ENCODE data around the gene AZGP1. TPM values are rescaled to one million over a fixed set of nuclear protein-coding genes. Genes with fewer than 3 reads are reported as not detected.

The AZGP1 gene
- polyA plus RNA-seq, 1 of the 3 experiments (the other 2 are of a cell fraction) = not detected

DNA sequence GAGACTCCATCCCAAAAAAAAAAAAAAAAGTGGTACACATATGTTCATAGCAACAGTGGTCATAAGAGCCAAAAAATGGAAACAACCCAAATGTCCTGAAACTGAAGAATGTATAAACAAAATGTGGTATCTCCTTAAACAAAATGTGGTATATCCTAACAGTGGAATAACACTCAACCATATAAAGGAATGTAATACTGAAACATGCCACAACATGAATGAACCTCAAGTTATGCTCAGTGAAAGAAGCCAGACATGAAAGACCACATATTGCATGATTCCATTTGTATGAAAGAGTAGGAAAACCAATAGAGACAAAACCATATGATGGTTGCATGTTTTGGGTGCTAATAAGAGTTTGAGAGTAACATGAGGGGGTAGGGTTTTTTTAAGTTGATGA, 49.5 kb downstream of the AZGP1 start:
- ChIA-PET CTCF (no interaction called here), POLR2A (no interaction called here)
- Histone ChIP-seq H4K20me1 (ENCODE audit: insufficient read depth) (no peaks in the 10 kb centered on the region), H3K36me3 (replicated peaks in 1 of 2; ENCODE audit: control insufficient read depth in 1 of 2, insufficient read depth in 2 of 2, low read length in 1 of 2) (no peaks in the 10 kb centered on the region), H3K9ac (no peak overlapping the region), H3K4me3 (ENCODE audit: low read depth in 2 of 2, low read length in 1 of 2) (no peak overlapping the region), H3K9me3 (no peaks in the 10 kb centered on the region), H3K27ac (ENCODE audit: low read depth in 2 of 2, low read length in 1 of 2) (no peak overlapping the region), H3K4me1 (ENCODE audit: control insufficient read depth in 1 of 2, insufficient read depth in 2 of 2, low read depth in 1 of 2, low read length in 1 of 2) (peaks cover 0 to 5% of the 10 kb centered on the region in 2 experiments; a peak in 1 of 4 replicates), H3F3A (replicated peaks; ENCODE audit: insufficient read depth) (no peaks in the 10 kb centered on the region), H3K4me2 (no peak overlapping the region), H3K27me3 (ENCODE audit: insufficient read depth) (peaks cover 33% of the 10 kb centered on the region; the same call in 1 of the 2 replicates), H3K9me2 (no peaks in the 10 kb centered on the region), H2AFZ (ENCODE audit: low read depth) (no peak overlapping the region), H3K79me2 (ENCODE audit: insufficient read depth) (no peaks in the 10 kb centered on the region)
- TF ChIP-seq YY1 (IDR thresholded peaks at IDR 0.05; ENCODE audit: low read depth) = no peak
- TF ChIP-seq, protein P1, sequence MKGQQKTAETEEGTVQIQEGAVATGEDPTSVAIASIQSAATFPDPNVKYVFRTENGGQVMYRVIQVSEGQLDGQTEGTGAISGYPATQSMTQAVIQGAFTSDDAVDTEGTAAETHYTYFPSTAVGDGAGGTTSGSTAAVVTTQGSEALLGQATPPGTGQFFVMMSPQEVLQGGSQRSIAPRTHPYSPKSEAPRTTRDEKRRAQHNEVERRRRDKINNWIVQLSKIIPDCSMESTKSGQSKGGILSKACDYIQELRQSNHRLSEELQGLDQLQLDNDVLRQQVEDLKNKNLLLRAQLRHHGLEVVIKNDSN (IDR thresholded peaks at IDR 0.05; ENCODE audit: borderline replicate concordance, low read depth) = no peak
- DNase-seq = no peak

DNA sequence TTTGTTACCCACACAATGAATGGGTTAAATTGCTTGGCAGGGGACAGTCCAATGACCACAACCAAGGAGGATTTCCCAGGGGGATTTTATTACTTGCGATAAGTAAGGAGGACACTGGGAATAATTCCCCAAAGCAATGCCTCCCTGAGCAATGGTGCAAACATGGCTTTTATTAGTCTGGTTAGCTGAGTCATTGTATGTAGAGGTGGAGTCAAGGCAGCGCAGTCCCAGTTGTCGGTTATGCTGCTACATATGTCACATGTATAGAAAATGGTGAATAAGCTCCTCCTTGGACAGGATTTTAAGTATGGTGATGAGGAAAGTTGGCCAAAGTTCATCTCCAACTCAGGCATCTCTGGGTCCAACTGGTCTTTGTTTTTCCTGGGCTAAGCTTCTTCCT, 52.6 kb downstream of the AZGP1 start:
- H3K4me1 ChIP-seq (ENCODE audit: control insufficient read depth in 1 of 2, insufficient read depth in 2 of 2, low read depth in 1 of 2, low read length in 1 of 2) = no peaks in the 10 kb centered on the region; a peak in 1 of 4 replicates
- H3K9me2 ChIP-seq = no peaks in the 10 kb centered on the region
- no peak overlapping the region for H2AFZ ChIP-seq (ENCODE audit: low read depth)
- H3K4me3 ChIP-seq (ENCODE audit: low read depth in 2 of 2, low read length in 1 of 2) = no peak overlapping the region
- H3F3A ChIP-seq (replicated peaks; ENCODE audit: insufficient read depth) = no peaks in the 10 kb centered on the region
- peaks cover 12% of the 10 kb centered on the region for H3K79me2 ChIP-seq (ENCODE audit: insufficient read depth)
- H3K9ac ChIP-seq = no peak overlapping the region
- no peak for DNase-seq
- peaks cover 29% of the 10 kb centered on the region; the same call in 1 of the 2 replicates for H3K27me3 ChIP-seq (ENCODE audit: insufficient read depth)
- H3K27ac ChIP-seq (ENCODE audit: low read depth in 2 of 2, low read length in 1 of 2) = no peak overlapping the region
- peaks cover 11% of the 10 kb centered on the region; the same call in 1 of the 2 replicates for H3K9me3 ChIP-seq
- ChIA-PET POLR2A (no interaction called here), CTCF (interaction anchor here (1.3 to 3.2 kb wide), 3 partner anchors 9 to 71 kb away, joined by 3 to 14 read pairs (median 6); no protein-coding TSS in a partner anchor)
- no peaks in the 10 kb centered on the region for H4K20me1 ChIP-seq (ENCODE audit: insufficient read depth)
- no peak overlapping the region for H3K4me2 ChIP-seq
- TF ChIP-seq FOXM1 (IDR thresholded peaks at IDR 0.05; ENCODE audit: low read depth) (no peak), CHD2 (IDR thresholded peaks at IDR 0.05; ENCODE audit: low read length, partially characterized antibody) (no peak), NFIC (IDR thresholded peaks at IDR 0.05; ENCODE audit: borderline replicate concordance) (no peak), PBX3 (IDR thresholded peaks at IDR 0.05) (no peak), REST (IDR thresholded peaks at IDR 0.05; ENCODE audit: low read depth, low read length) (no peak), RXRA (IDR thresholded peaks at IDR 0.05; ENCODE audit: borderline replicate concordance, low read depth) (no peak), MXI1 (IDR thresholded peaks at IDR 0.05; ENCODE audit: low read depth, low read length) (no peak), GABPA (IDR thresholded peaks at IDR 0.05; ENCODE audit: low read depth) (no peak), JUND (IDR thresholded peaks at IDR 0.05) (no peak), RAD21 (IDR thresholded peaks at IDR 0.05; ENCODE audit: low read length) (no peak), TAF1 (IDR thresholded peaks at IDR 0.05; ENCODE audit: borderline replicate concordance, low read depth, low read length) (no peak), SIN3A (IDR thresholded peaks at IDR 0.05; ENCODE audit: borderline replicate concordance, low read depth, low read length) (no peak), SMC3 (IDR thresholded peaks at IDR 0.05; ENCODE audit: low read depth, low read length) (no peak), NRF1 (IDR thresholded peaks at IDR 0.05; ENCODE audit: low read depth, low read length) (no peak), YY1 (IDR thresholded peaks at IDR 0.05; ENCODE audit: low read depth) (no peak)
- TF ChIP-seq, protein P2, sequence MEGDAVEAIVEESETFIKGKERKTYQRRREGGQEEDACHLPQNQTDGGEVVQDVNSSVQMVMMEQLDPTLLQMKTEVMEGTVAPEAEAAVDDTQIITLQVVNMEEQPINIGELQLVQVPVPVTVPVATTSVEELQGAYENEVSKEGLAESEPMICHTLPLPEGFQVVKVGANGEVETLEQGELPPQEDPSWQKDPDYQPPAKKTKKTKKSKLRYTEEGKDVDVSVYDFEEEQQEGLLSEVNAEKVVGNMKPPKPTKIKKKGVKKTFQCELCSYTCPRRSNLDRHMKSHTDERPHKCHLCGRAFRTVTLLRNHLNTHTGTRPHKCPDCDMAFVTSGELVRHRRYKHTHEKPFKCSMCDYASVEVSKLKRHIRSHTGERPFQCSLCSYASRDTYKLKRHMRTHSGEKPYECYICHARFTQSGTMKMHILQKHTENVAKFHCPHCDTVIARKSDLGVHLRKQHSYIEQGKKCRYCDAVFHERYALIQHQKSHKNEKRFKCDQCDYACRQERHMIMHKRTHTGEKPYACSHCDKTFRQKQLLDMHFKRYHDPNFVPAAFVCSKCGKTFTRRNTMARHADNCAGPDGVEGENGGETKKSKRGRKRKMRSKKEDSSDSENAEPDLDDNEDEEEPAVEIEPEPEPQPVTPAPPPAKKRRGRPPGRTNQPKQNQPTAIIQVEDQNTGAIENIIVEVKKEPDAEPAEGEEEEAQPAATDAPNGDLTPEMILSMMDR (IDR thresholded peaks at IDR 0.05) = no peak
- TF ChIP-seq, protein P3, sequence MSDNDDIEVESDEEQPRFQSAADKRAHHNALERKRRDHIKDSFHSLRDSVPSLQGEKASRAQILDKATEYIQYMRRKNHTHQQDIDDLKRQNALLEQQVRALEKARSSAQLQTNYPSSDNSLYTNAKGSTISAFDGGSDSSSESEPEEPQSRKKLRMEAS (IDR thresholded peaks at IDR 0.05; ENCODE audit: low read depth) = no peak
- H3K36me3 ChIP-seq (replicated peaks in 1 of 2; ENCODE audit: control insufficient read depth in 1 of 2, insufficient read depth in 2 of 2, low read length in 1 of 2) = no peaks in the 10 kb centered on the region
- whole genome bisulfite sequencing (ENCODE audit: low lambda C conversion rate) = 51% methylated on average over 3 of the region's 3 CpGs

Measured in SK-N-SH (cell line).